Stimulated activated naive CD8-positive, alpha-beta T cell treated with anti-CD3 and anti-CD28 coated beads, Interleukin-15, Interleukin-2, amounts not matched to agents 100 ng/mL and 50 ng/mL, for 24 hours (primary cell): ENCODE results near the gene GFI1B.
"Not testable (repeated sequence)": the region's sequence is repeated elsewhere in the genome, so short reads cannot be mapped to it uniquely, and the experiment has no call there.

ENCODE experiments used
- H3K27ac Mint-ChIP-seq: one replicate; pipeline ENCODE4 v1.8.0; 2021; ENCODE audit warnings: mild to moderate bottlenecking, mixed read lengths
- H3K27me3 Mint-ChIP-seq: one replicate; pipeline ENCODE4 v1.8.0; 2021; ENCODE audit warnings: mixed read lengths
- H3K36me3 Mint-ChIP-seq: one replicate; pipeline ENCODE4 v1.8.0; 2021; ENCODE audit warnings: low read depth, mixed read lengths
- H3K4me1 Mint-ChIP-seq: one replicate; pipeline ENCODE4 v1.8.0; 2021; ENCODE audit warnings: low read depth, mixed read lengths
- H3K4me3 Mint-ChIP-seq: one replicate; pipeline ENCODE4 v1.8.0; 2021; ENCODE audit warnings: mild to moderate bottlenecking, mixed read lengths
- H3K9me3 Mint-ChIP-seq: one replicate; pipeline ENCODE4 v1.8.0; 2021; ENCODE audit warnings: mixed read lengths

The GFI1B gene

DNA sequence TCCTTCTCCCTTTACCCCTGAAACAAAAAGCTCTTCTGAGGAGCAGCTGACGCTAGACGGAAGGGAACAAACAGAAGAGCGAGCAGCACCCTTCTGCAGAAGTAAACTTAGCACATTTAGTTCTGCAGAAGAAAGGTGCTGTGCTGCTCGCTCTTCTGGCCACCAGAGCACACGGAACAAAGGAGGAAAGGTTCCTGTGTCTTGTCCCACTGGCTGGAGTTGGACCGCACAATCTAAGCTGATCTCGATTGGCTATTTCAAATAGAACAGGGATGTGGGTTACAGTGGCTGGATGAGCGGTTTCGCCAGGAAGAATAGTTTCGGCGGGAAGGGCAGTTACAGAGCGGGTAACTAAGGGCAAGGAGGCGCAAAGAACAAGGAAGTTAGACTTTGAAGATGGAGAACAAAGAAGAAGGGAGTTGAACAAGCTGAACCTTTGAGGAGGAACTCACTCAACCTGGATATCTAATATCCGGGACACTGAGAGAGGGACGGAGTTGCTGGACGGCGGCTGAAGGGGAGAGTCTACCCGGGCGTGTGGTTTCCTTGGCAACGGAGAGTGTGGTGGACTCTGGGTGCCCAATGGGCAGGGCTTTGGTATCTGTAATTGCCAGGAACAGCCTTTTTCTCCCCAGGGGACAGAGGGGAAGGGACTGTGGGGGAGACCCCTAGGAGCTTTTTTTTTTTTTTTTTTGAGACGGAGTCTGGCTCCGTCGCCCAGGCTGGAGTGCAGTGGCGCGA lies 59.5 kb downstream of the GFI1B start:
- peaks cover 12% of the 10 kb centered on the region for H3K4me1 Mint-ChIP-seq
- H3K9me3 Mint-ChIP-seq, result no peaks in the 10 kb centered on the region

GRCh38 chr9:133040892-133041479 lies 62.5 kb downstream of the GFI1B start:
- H3K36me3 Mint-ChIP-seq, result peaks cover 54% of the 10 kb centered on the region
- not testable (repeated sequence) for H3K27me3 Mint-ChIP-seq, H3K4me3 Mint-ChIP-seq, H3K9me3 Mint-ChIP-seq, H3K27ac Mint-ChIP-seq, H3K4me1 Mint-ChIP-seq

More for the DNA sequence above, 59.5 kb downstream of the GFI1B start:
- Mint-ChIP-seq H3K27me3 (no peaks in the 10 kb centered on the region), H3K36me3 (peaks cover 30% of the 10 kb centered on the region), H3K27ac (no peak overlapping the region), H3K4me3 (no peak overlapping the region)
